ENCODE data around the gene FLNA. TPM values are rescaled to one million over a fixed set of nuclear protein-coding genes. Genes with fewer than 3 reads are reported as not detected.

Gene FLNA
- total and polyA plus RNA-seq, 2 of the 13 experiments (the other 11 are each of a cell fraction or from before 2014, with no cell fraction given) = 83.4 to 174 TPM

GRCh38 chrX:154397888-154398667 is 23.6 kb upstream of the FLNA start, which contains the start of gene RPL10 (continued):
- TF ChIP-seq ZBTB10 (CRISPR knock-in tag; IDR thresholded peaks at IDR 0.05; ENCODE audit: borderline replicate concordance) = no peak
- TF ChIP-seq ZNF30 (CRISPR knock-in tag; IDR thresholded peaks at IDR 0.05) = no peak
- TF ChIP-seq THAP11 (CRISPR knock-in tag; IDR thresholded peaks at IDR 0.05) = peak; percentile 86
- no peak for TF ChIP-seq ZNF720 (CRISPR knock-in tag; IDR thresholded peaks at IDR 0.05)
- no peak for TF ChIP-seq ZBTB2 (CRISPR knock-in tag; IDR thresholded peaks at IDR 0.05; ENCODE audit: low read depth)
- TF ChIP-seq ZSCAN29 (CRISPR knock-in tag; conservative IDR thresholded peaks at IDR 0.05) = no peak
- no peak for TF ChIP-seq IRX3 (CRISPR knock-in tag; IDR thresholded peaks at IDR 0.05; ENCODE audit: borderline replicate concordance, low read depth)
- no peak for TF ChIP-seq FUBP1 (CRISPR knock-in tag; IDR thresholded peaks at IDR 0.05; ENCODE audit: borderline replicate concordance)
- 0 out of 2 replicates have a peak, but pooled peaks have one; percentile 50 for TF ChIP-seq ZNF605 (CRISPR knock-in tag; IDR thresholded peaks at IDR 0.05)
- no peak for TF ChIP-seq TCF7 (IDR thresholded peaks at IDR 0.05; ENCODE audit: low read depth)
- peak; percentile 67; the same call in 1 of the 2 replicates for TF ChIP-seq ZNF317 (CRISPR knock-in tag; IDR thresholded peaks at IDR 0.05)

Measured in HepG2 (cell line).